DND-41 (cell line): Measurements from ENCODE around the gene GPATCH2L.

ENCODE experiments used
- CTCF ChIP-seq: IDR thresholded peaks from 2 replicates; pipeline ENCODE4 v1.5.1; 2012; ENCODE audit warnings: borderline replicate concordance, low read length, moderate library complexity, mild to moderate bottlenecking; ENCODE audit not compliant: poor library complexity, severe bottlenecking; ENCODE audit errors: extremely low read depth
- EZH2 ChIP-seq: IDR thresholded peaks from 3 replicates; pipeline ENCODE4 v1.6.1; 2012; ENCODE audit warnings: borderline replicate concordance, low read depth, mild to moderate bottlenecking, moderate library complexity, low read length, inconsistent platforms; ENCODE audit not compliant: severe bottlenecking

GRCh38 chr14:76125511-76125910 lies 26.2 kb upstream of the GPATCH2L start:
- no peak for TF ChIP-seq CTCF
- TF ChIP-seq EZH2 = no peak
